GM12874 (cell line): ENCODE measurements around the gene SPON1.

Source experiments
- CTCF ChIP-seq: IDR thresholded peaks from 2 replicates; pipeline ENCODE4 v1.5.1; 2011; ENCODE audit warnings: low read depth, mild to moderate bottlenecking, control low read depth, low read length, moderate library complexity; ENCODE audit not compliant: insufficient read depth

SPON1 gene

DNA sequence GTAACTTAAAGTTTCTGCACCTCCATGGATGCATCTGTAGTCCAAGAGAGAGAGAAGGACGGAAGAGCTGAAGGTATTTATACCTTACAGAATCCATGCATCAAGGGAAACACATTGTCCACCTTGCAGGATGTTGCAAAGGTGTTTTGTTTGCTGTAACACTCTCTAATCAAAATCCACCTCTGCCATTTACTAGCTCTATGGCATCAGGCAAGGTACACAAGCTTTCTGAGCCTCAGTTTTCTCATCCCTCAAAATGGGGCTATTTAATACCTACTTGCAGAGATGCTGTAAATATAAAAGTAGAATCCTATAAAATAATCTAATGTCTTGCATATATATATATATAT is 21.6 kb upstream of the SPON1 start:
- no peak for TF ChIP-seq CTCF

DNA sequence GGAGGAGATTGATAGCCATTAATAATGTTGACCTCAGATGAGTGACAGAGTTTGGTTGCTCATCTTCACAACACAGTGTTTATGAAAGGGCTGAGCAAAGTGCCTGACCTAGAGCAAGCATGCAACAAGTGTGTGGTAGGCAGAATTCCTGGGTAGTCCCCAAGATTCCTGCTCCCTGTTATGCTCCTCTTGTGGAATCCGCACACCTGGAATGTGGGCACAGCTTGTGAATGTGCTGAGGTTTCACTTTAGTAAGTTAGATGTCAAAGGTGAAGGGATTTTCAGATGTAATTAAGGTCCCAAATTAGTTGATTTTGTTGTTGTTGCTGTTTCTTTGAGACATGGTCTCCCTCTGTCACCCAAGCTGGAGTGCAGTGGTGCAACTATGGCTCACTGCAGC is 20.7 kb upstream of the SPON1 start:
- no peak for TF ChIP-seq CTCF

DNA sequence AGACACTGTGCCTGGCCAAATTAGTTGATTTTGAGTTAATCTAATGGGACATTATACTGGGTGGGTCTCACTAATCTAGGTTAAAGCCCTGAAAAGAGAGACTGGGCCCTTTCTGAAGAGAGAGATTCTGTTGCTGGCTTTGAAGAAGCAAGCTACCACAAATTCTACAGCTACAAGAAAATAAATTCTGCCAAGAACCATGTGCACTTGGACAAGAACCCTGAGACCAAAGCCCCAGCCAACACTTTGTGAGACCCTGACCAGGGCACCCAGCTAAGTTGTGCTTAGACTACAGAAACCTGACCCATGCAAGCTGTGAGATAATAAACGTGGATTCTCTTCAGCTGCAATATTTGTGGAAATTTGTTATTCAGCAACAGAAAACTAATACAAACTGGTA is 20.1 kb upstream of the SPON1 start:
- no peak for TF ChIP-seq CTCF

DNA sequence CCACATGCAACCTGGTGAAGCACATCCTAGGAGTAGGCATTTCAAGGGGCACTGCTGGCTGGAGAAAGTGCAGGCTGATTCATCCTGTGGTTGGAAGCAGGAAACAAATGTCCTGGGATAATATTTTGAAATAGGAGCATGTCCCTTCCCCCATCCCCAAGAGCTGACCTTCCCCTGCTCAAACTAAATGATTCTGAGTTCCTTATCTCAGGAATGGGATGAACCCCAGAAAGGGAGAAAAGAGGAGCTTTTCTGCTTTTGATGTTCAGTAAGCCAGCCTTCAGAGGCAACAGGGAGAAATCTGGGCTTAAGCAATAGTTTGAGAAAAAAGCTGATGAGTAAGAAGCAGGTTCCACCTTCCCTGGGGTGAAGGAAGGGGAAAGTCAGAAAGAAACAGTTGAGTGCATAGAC is 19.5 kb upstream of the SPON1 start:
- no peak for TF ChIP-seq CTCF

- TF ChIP-seq CTCF, result no peak
Measured at GRCh38 chr11:13944016-13944415, 18.5 kb upstream of the SPON1 start.

GRCh38 chr11:13944911-13945425 is 17.6 kb upstream of the SPON1 start:
- no peak for TF ChIP-seq CTCF

DNA sequence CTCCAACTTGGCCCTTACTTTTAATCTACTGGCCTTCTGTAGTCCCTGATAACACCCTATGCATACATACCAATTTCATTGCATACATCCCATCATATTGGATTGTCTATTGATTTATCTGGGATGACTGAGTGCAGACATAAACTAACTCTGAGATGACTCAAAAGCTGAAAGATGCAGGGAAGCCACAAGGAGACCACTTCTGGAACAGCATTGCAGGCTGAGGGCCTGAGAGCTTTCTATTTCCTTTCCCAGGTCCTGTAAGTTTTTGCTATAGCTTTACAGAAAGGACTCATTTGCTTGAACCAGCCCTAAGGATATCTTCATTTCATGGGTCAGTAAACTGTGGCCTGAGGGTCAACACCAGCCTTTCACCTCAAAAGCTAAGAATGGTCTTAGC is 15.1 kb upstream of the SPON1 start:
- no peak for TF ChIP-seq CTCF

- no peak for TF ChIP-seq CTCF
Measured at GRCh38 chr11:13949876-13950275, 12.6 kb upstream of the SPON1 start.
